DND-41 (cell line): ENCODE data around the gene PRKCA.
A peak's percentile ranks its signal among the peaks of the same experiment; 100 is the strongest.

Experiments used
- ATAC-seq: fragments of 200-7000 bp; cut with Tn5 transposase; 3 replicates; pipeline ENCODE4 v1.9.1; 2021; ENCODE audit warnings: low read depth; ENCODE audit not compliant: insufficient read depth
- DNase-seq: peaks from one replicate; pipeline ENCODE4 v3.0.0-alpha.2; 2020
- H2AFZ ChIP-seq: 2 replicates; pipeline ENCODE4 v1.6.0; 2012; ENCODE audit warnings: low read depth, low read length
- H3K27ac ChIP-seq: 2 replicates; pipeline ENCODE4 v1.5.1; 2012; ENCODE audit warnings: low read length, inconsistent platforms
- H3K27me3 ChIP-seq: fragments of 200-600 bp; sonication (generic); 2 replicates; pipeline ENCODE4 v1.6.0; 2012; ENCODE audit warnings: low read length, mild to moderate bottlenecking, inconsistent platforms; ENCODE audit not compliant: insufficient read depth, poor library complexity
- H3K36me3 ChIP-seq: 2 replicates; pipeline ENCODE4 v1.5.1; 2012; ENCODE audit warnings: low read length, inconsistent platforms; ENCODE audit not compliant: insufficient read depth
- H3K4me1 ChIP-seq: 2 replicates; pipeline ENCODE4 v1.5.1; 2012; ENCODE audit warnings: mild to moderate bottlenecking, low read length; ENCODE audit not compliant: insufficient read depth
- H3K4me2 ChIP-seq: 2 replicates; pipeline ENCODE4 v1.6.0; 2012; ENCODE audit warnings: mild to moderate bottlenecking, moderate library complexity, low read length, inconsistent platforms; ENCODE audit not compliant: insufficient read depth
- H3K4me3 ChIP-seq, 2 experiments: fragments of 200-600 bp in 1 of 2; shearing (Covaris generic) in 1 of 2; 2 replicates each; pipeline ENCODE4 v1.5.1; 2012 to 2016; ENCODE audit warnings: inconsistent platforms in 2 of 2, low read length in 2 of 2, mild to moderate bottlenecking in 2 of 2, low read depth in 1 of 2, moderate library complexity in 1 of 2
- H3K79me2 ChIP-seq: 2 replicates; pipeline ENCODE4 v1.6.0; 2012; ENCODE audit warnings: low read length, inconsistent platforms; ENCODE audit not compliant: insufficient read depth
- H3K9ac ChIP-seq: 2 replicates; pipeline ENCODE4 v1.6.0; 2012; ENCODE audit warnings: low read depth, mild to moderate bottlenecking, inconsistent platforms, low read length, moderate library complexity
- H3K9me3 ChIP-seq: 2 replicates; pipeline ENCODE4 v1.5.1; 2012; ENCODE audit warnings: low read length, moderate library complexity, mild to moderate bottlenecking, inconsistent platforms; ENCODE audit not compliant: insufficient read depth, severe bottlenecking
- H4K20me1 ChIP-seq: 2 replicates; pipeline ENCODE4 v1.6.0; 2012; ENCODE audit warnings: low read length; ENCODE audit not compliant: insufficient read depth
- EZH2 ChIP-seq: IDR thresholded peaks from 3 replicates; pipeline ENCODE4 v1.6.1; 2012; ENCODE audit warnings: borderline replicate concordance, low read depth, mild to moderate bottlenecking, moderate library complexity, low read length, inconsistent platforms; ENCODE audit not compliant: severe bottlenecking
- TF ChIP-seq, protein P1 (sequence below): IDR thresholded peaks from 2 replicates; pipeline ENCODE4 v1.5.1; 2012; ENCODE audit warnings: borderline replicate concordance, low read length, moderate library complexity, mild to moderate bottlenecking; ENCODE audit not compliant: poor library complexity, severe bottlenecking; ENCODE audit errors: extremely low read depth

PRKCA gene

GRCh38 chr17:66431910-66432309, 129.5 kb downstream of the PRKCA start:
- ATAC-seq: no peak
- no peak overlapping the region for H3K9ac ChIP-seq
- H3K79me2 ChIP-seq: peaks cover 98% of the 10 kb centered on the region
- peak overlapping the region; percentile 15; the same call in 1 of the 2 replicates for H3K27ac ChIP-seq
- no peak overlapping the region for H3K4me2 ChIP-seq
- no peak overlapping the region for H2AFZ ChIP-seq
- no peak overlapping the region for H3K4me3 ChIP-seq
- no peak for DNase-seq
- no peaks in the 10 kb centered on the region for H3K27me3 ChIP-seq
- H3K36me3 ChIP-seq: no peaks in the 10 kb centered on the region
- peaks cover 46% of the 10 kb centered on the region for H3K4me1 ChIP-seq
- no peaks in the 10 kb centered on the region for H3K9me3 ChIP-seq
- TF ChIP-seq EZH2: no peak
- TF ChIP-seq, protein P1, sequence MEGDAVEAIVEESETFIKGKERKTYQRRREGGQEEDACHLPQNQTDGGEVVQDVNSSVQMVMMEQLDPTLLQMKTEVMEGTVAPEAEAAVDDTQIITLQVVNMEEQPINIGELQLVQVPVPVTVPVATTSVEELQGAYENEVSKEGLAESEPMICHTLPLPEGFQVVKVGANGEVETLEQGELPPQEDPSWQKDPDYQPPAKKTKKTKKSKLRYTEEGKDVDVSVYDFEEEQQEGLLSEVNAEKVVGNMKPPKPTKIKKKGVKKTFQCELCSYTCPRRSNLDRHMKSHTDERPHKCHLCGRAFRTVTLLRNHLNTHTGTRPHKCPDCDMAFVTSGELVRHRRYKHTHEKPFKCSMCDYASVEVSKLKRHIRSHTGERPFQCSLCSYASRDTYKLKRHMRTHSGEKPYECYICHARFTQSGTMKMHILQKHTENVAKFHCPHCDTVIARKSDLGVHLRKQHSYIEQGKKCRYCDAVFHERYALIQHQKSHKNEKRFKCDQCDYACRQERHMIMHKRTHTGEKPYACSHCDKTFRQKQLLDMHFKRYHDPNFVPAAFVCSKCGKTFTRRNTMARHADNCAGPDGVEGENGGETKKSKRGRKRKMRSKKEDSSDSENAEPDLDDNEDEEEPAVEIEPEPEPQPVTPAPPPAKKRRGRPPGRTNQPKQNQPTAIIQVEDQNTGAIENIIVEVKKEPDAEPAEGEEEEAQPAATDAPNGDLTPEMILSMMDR: no peak
- peaks cover 8% of the 10 kb centered on the region; the same call in 1 of the 2 replicates for H4K20me1 ChIP-seq

DNA sequence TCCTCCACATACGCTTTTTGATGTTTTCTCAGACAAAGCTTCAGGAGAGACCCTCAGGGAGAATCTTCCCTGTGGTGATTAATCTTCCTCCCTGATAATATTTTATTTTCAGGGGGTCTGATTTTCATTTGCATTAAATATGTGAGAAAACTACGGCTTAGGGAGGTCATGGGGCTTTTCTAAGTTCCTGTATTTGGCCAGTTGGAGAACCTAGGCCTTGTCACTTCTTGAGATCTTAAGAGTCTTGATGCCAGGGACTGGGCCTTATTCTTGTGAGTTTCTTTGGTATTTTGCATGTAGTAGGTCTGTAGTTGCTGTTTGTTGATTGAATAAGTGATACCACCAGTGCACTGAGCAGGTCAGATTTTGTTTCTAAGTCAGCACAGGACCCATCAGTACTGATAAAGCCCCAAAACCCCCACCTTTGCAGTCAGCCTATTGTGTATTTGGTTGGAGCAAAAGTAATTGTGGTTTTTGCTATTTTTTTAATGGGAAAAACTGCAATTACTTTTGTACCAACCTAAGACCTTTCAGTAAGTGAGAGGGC, 130.1 kb downstream of the PRKCA start:
- peaks cover 52% of the 10 kb centered on the region for H3K4me1 ChIP-seq
- H2AFZ ChIP-seq: no peak overlapping the region
- H3K9ac ChIP-seq: no peak overlapping the region
- ATAC-seq: no peak
- H4K20me1 ChIP-seq: peaks cover 8% of the 10 kb centered on the region; the same call in 1 of the 2 replicates
- no peak overlapping the region for H3K4me2 ChIP-seq
- H3K27ac ChIP-seq: 0 out of 2 replicates have a peak overlapping the region, but pooled peaks have one; percentile 15
- H3K36me3 ChIP-seq: no peaks in the 10 kb centered on the region
- TF ChIP-seq, protein P1: no peak
- TF ChIP-seq EZH2: no peak
- peaks cover 95% of the 10 kb centered on the region for H3K79me2 ChIP-seq
- no peak overlapping the region for H3K4me3 ChIP-seq
- DNase-seq: no peak
- H3K27me3 ChIP-seq: no peaks in the 10 kb centered on the region
- H3K9me3 ChIP-seq: no peaks in the 10 kb centered on the region

- H3K4me1 ChIP-seq: peaks cover 52% of the 10 kb centered on the region
- H3K4me3 ChIP-seq: no peak overlapping the region
- peaks cover 94% of the 10 kb centered on the region for H3K79me2 ChIP-seq
- no peaks in the 10 kb centered on the region for H3K9me3 ChIP-seq
- TF ChIP-seq, protein P1: no peak
- TF ChIP-seq EZH2: no peak
- no peaks in the 10 kb centered on the region for H3K27me3 ChIP-seq
- peaks cover 8% of the 10 kb centered on the region; the same call in 1 of the 2 replicates for H4K20me1 ChIP-seq
- ATAC-seq (peak; percentile 46; the same call in 2 of the 3 replicates), DNase-seq (no peak)
- no peak overlapping the region for H3K4me2 ChIP-seq
- H2AFZ ChIP-seq: no peak overlapping the region
- 0 out of 2 replicates have a peak overlapping the region, but pooled peaks have one; percentile 15 for H3K27ac ChIP-seq
- no peak overlapping the region for H3K9ac ChIP-seq
- no peaks in the 10 kb centered on the region for H3K36me3 ChIP-seq
Measured at GRCh38 chr17:66432996-66433551, 130.7 kb downstream of the PRKCA start.
